Cardiac muscle cell (in vitro differentiated cells and primary cell): ENCODE data around the gene VAX1. TPM values are rescaled to one million over a fixed set of nuclear protein-coding genes. Genes with fewer than 3 reads are reported as not detected.

Experiments
- DNase-seq, 2 donors: peaks; one replicate each; pipeline versions ENCODE4 v3.0.0 to v3.0.0-alpha.2; 2010 to 2017; ENCODE audit warnings: low read depth in 1 of 2, low spot score in 1 of 2
- H3K27ac ChIP-seq: fragments of 200-600 bp; sonication (generic); 2 replicates; pipeline ENCODE4 v1.5.1; 2016
- H3K27me3 ChIP-seq: fragments of 200-600 bp; sonication (generic); 2 replicates; pipeline ENCODE4 v1.6.0; 2016; ENCODE audit warnings: control low read depth
- H3K36me3 ChIP-seq: fragments of 200-600 bp; sonication (generic); 2 replicates; pipeline ENCODE4 v1.5.1; 2016; ENCODE audit warnings: control low read depth
- H3K4me1 ChIP-seq: fragments of 200-600 bp; sonication (generic); 2 replicates; pipeline ENCODE4 v1.8.1; 2017; ENCODE audit warnings: low read depth, mild to moderate bottlenecking, mixed run types
- H3K4me3 ChIP-seq: fragments of 200-600 bp; sonication (generic); 2 replicates; pipeline ENCODE4 v1.5.1; 2016; ENCODE audit warnings: mild to moderate bottlenecking
- H3K9me3 ChIP-seq: fragments of 200-600 bp; sonication (generic); 2 replicates; pipeline ENCODE4 v1.5.1; 2017; ENCODE audit warnings: low read depth, mild to moderate bottlenecking, control low read depth
- polyA plus RNA-seq: library from polyadenylated mRNA; unstranded; fragments of >200 nt; fragmentation: Nextera tagmentation; extraction: Ambion mirVana; gene quantifications from 2 replicates; pipeline ENCODE4 v1.2.1, GENCODE V29; 2016
- total RNA-seq: library from RNA; depleted of rRNA; stranded (reverse); fragments of >200 nt; gene quantifications from 2 replicates; pipeline ENCODE4 v1.2.3, GENCODE V29; 2016
- TF ChIP-seq, protein P1 (sequence below): IDR thresholded peaks from 2 replicates; pipeline ENCODE4 v1.5.1; 2012; ENCODE audit warnings: low read depth, mild to moderate bottlenecking, low read length

VAX1 gene
- total and polyA plus RNA-seq, 2 experiments from 2014 or later, result not detected

DNA sequence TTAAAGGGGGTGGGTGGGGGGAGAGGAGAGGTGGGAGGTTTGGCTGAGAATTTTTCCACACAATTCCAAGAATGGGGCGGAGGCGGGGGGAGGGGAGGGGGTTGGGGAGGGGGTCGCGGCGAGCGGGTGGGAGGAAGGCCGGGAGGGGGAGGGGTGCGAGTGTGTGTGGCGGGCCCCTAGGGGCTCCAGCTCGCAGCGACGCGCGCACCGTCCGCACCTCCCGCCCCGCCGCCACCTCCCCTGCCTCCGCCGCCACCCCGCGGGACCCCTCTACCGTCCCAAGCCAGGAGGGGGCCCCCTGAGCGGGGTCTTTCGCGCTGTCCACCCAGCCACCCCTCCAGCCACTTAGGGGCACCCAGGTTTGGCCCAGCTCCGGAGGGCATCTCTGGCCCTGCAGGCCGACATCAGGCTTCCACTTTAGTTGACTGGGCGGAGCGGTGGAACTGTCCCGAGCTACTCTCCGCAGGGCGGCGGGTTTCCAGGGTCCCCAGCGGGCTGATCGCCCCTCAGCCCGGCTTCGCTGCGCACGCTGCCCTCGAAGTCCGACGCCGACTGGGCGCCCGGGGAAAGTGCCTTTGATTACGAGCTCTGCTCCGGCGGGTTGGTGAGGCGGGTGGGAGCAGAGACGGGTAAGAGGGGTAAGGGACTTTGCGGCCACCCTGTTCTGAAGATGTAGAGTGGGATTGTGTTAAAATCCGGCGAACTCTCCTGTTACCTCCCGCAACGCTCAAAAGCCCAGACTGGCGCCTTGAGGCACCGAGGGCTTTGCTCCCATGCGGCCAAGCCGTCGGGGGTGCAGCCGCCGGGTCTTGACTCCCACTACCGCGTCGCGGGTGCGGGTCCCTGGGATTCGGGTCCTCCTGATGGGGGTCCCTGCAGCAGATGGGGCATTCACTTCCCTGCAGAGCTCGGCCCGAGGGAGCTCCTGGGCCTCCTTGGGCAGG is 1.8 kb upstream of the VAX1 start:
- Histone ChIP-seq H3K36me3 (no peaks in the 10 kb centered on the region), H3K9me3 (no peaks in the 10 kb centered on the region), H3K27ac (no peak overlapping the region), H3K27me3 (peaks cover 100% of the 10 kb centered on the region), H3K4me3 (no peak overlapping the region), H3K4me1 (peaks cover 7% of the 10 kb centered on the region)
- DNase-seq, result no peak
- TF ChIP-seq, protein P1, sequence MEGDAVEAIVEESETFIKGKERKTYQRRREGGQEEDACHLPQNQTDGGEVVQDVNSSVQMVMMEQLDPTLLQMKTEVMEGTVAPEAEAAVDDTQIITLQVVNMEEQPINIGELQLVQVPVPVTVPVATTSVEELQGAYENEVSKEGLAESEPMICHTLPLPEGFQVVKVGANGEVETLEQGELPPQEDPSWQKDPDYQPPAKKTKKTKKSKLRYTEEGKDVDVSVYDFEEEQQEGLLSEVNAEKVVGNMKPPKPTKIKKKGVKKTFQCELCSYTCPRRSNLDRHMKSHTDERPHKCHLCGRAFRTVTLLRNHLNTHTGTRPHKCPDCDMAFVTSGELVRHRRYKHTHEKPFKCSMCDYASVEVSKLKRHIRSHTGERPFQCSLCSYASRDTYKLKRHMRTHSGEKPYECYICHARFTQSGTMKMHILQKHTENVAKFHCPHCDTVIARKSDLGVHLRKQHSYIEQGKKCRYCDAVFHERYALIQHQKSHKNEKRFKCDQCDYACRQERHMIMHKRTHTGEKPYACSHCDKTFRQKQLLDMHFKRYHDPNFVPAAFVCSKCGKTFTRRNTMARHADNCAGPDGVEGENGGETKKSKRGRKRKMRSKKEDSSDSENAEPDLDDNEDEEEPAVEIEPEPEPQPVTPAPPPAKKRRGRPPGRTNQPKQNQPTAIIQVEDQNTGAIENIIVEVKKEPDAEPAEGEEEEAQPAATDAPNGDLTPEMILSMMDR, result no peak

DNA sequence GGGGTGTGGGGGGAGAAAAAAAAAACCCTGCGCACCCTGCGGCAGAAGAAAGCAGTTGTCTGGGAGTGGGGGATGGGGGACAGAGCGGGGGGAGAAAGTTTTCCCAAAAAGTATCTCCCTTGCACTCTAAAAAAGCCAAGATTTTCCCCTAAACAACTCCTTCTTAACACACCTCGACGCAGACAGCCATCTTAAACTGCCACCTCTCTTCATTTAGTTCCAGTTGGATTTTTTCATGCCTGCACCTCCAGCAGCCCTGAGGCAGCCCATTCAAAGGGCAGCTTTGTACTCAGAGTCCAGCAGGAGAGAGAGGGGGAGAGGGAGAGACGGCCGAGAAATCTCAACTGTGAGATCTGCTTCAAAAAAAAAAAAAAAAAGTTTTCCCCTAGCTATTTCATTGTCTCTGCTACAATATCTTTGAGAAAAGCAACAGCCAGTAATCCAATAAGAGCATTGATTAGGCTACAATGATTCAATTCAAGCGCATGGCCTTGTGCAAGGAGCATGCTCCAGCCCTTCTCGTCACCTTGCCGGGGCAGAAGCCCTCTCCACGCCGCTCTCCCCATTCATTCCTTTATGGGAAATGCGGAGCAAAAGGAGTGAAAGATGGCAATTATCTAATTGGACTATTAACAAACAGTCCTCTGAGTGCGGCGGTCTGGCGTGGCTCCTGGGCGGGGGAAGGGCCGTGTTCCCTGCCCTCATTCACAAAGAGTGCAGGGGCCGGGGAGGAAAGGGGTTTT is 939 bp upstream of the VAX1 start:
- peaks cover 100% of the 10 kb centered on the region for H3K27me3 ChIP-seq
- H3K4me1 ChIP-seq, result peaks cover 7% of the 10 kb centered on the region
- H3K9me3 ChIP-seq, result no peaks in the 10 kb centered on the region
- peak in 1 of 2 donors; percentile 9 for DNase-seq
- no peak overlapping the region for H3K4me3 ChIP-seq
- TF ChIP-seq, protein P1, result no peak
- no peaks in the 10 kb centered on the region for H3K36me3 ChIP-seq
- H3K27ac ChIP-seq, result no peak overlapping the region

DNA sequence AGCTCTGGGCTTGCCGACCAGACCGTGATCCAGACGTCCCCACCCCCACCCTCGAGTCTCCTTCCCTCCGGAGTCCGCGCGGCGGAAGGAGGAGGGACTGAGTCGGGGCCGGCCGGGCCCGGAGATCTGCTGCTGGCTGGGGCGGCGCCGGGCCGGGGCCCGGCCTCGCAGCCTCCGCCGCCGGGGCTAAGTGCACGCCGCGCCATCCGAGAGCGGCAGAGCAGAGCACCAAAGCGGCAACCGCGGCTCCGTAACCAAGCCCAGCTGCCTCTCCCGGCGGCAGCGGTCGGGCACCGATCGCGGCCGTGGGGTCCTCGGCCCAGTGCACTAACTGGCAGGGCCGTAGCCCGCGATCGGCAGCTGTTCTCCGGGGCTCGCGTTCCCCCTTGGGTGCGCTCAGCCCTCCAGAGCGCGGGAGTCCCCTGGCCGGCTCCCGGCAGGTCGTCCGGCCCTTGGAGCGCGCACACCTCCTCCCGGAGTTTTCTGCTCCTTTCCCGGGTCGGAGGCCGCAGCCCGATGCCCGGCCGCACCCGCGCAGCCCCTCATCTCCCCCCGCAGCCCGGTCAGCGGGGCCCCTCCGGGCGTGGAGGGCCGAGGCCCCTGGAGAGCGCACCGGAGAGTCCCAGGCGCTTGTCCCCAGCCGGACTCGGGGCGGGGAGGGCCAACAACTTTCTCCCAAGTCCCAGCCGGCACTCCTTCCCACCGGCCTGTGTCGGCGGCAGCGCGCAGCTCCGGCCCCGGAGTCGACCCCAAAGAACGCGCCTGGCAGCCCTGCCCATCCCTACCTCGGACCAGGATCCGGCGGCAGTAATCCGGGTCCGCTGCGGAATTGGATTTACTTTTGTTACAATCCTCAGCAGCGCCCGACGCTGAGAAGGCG is 799 bp downstream of the VAX1 start:
- Histone ChIP-seq H3K4me3 (peak overlapping the region; percentile 24), H3K27ac (no peak overlapping the region), H3K36me3 (no peaks in the 10 kb centered on the region), H3K4me1 (peaks cover 13% of the 10 kb centered on the region), H3K9me3 (no peaks in the 10 kb centered on the region), H3K27me3 (peaks cover 100% of the 10 kb centered on the region)
- DNase-seq, result peak; percentile 55 to 57
- TF ChIP-seq, protein P1, result no peak

DNA sequence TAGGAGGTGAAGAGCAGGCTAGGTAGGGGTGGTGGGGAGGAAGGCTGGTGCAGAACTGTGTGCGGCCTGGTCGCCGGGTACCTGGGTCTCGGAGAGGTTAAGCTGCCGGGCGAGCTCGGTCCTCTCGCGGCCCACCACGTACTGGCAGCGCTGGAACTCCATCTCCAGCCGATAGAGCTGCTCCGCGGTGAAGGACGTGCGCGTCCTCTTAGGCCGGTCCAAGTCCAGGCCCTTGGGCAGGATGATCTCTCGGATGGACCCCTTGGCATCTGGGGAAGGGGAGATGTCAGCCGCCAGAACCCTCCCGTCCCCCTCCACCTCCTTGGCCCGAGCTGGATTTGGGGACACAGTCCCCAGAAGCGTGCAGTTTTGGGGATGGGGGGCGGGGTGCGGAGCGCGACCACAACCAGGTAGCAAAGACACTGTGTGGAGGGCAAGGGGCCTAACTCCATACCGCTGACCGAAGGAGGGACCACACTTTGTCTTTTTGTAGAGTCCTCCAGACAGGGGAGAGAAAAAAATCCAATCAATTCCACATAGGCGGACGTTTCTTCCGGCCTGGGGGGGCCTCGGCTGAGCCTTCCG is 1.6 kb downstream of the VAX1 start:
- Histone ChIP-seq H3K9me3 (no peaks in the 10 kb centered on the region), H3K36me3 (no peaks in the 10 kb centered on the region), H3K4me3 (peak overlapping the region; percentile 24), H3K4me1 (peaks cover 17% of the 10 kb centered on the region), H3K27me3 (peaks cover 100% of the 10 kb centered on the region), H3K27ac (no peak overlapping the region)
- no peak for DNase-seq
- TF ChIP-seq, protein P1, result no peak
